Tibial artery (tissue), 4 donors: Measurements from ENCODE around the gene GUCD1.

Experiments used
- DNase-seq, 2 donors: peaks; one replicate each; pipeline ENCODE4 v3.0.0-alpha.2; 2019
- H3K27ac ChIP-seq, 2 donors: fragments of 200-600 bp; sonication (generic) in 1 of 2; 1 replicate in 1 of 2; 2 replicates in 1 of 2; pipeline ENCODE4 v1.5.1; 2018 to 2019; ENCODE audit warnings: mild to moderate bottlenecking in 1 of 2
- H3K27me3 ChIP-seq, 2 donors: fragments of 200-600 bp; sonication (generic) in 1 of 2; one replicate each; pipeline versions ENCODE4 v1.5.1 to v1.6.0; 2016 to 2019
- H3K36me3 ChIP-seq, 3 donors: fragments of 200-600 bp; sonication (generic) in 2 of 3; one replicate each; pipeline ENCODE4 v1.5.1; 2016 to 2019; ENCODE audit warnings: mild to moderate bottlenecking in 2 of 3
- H3K4me1 ChIP-seq, 4 donors: fragments of 200-600 bp; sonication (generic) in 2 of 4; 1 replicate in 3 of 4; 2 replicates in 1 of 4; pipeline ENCODE4 v1.5.1; 2016 to 2019
- H3K4me3 ChIP-seq, 2 donors: fragments of 200-600 bp; sonication (generic) in 1 of 2; 1 replicate in 1 of 2; 2 replicates in 1 of 2; pipeline ENCODE4 v1.5.1; 2018 to 2019; ENCODE audit warnings: mild to moderate bottlenecking in 2 of 2
- H3K9me3 ChIP-seq, 3 donors: fragments of 200-600 bp; sonication (generic) in 1 of 3; one replicate each; pipeline ENCODE4 v1.5.1; 2016 to 2019
- intact Hi-C: fragments of 100-400 bp; cut with DNase I; formaldehyde crosslinking; loops from one replicate; pipeline ENCODE4 v1.15.0; 2023; ENCODE audit warnings: low total_unique reads
- TF ChIP-seq, protein P1 (sequence below), 2 experiments: fragments of 200-600 bp in 1 of 2; fragments of 450-650 bp in 1 of 2; IDR thresholded peaks; one replicate each; pipeline ENCODE4 v1.5.1; 2017 to 2019; ENCODE audit warnings: antibody characterized with exemption in 2 of 2, mild to moderate bottlenecking in 1 of 2, moderate library complexity in 1 of 2

Gene GUCD1

DNA sequence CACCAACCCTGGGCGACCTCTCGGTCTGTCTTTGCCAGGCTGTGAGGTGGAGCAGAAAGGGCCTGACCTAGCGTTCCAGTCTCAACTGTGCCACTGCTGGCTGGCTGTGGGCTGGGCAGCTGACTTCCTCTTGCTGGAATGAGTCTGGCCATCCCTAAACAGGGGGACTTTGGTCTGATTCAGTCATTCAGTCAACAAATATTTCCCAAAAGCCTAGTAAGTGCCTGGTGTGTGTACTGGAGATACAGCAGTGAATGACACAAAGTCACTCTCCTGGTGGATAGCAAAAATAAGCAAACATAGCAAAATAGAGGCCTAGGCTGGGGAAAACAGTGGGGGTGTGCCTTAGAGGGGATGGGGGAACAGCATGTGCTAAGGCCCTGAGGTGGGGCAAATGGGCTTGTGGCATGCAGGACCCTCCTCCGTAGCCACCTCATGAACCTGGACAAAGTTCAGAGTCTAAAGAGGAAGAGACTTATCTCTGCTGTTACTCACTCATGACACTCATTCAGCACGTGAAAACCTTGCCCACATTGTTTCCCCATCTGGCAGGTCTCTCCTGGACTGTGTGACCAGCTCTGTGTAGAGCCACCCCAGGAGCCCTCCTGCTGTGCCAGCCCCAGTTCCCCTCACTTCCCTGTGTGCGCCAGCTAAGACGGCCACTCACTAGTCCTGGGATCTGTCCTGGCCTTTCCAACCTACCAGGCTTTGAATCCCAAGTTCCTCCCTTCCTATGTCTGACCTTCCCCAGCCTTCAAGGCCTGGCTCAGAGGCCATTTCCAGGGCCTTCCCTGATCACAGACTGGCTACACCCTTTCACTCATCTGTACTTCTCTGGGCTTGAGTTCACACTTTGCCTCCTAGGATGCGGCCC is 4.7 kb downstream of the GUCD1 start:
- Histone ChIP-seq H3K4me1 (peaks cover 0 to 28% (median 22%) of the 10 kb centered on the region in 4 donors), H3K36me3 (peaks cover 21 to 44% (median 26%) of the 10 kb centered on the region in 3 donors), H3K27ac (no peak overlapping the region), H3K9me3 (no peaks in the 10 kb centered on the region), H3K27me3 (no peaks in the 10 kb centered on the region), H3K4me3 (no peak overlapping the region)
- intact Hi-C loops: no loop called here
- TF ChIP-seq, protein P1, sequence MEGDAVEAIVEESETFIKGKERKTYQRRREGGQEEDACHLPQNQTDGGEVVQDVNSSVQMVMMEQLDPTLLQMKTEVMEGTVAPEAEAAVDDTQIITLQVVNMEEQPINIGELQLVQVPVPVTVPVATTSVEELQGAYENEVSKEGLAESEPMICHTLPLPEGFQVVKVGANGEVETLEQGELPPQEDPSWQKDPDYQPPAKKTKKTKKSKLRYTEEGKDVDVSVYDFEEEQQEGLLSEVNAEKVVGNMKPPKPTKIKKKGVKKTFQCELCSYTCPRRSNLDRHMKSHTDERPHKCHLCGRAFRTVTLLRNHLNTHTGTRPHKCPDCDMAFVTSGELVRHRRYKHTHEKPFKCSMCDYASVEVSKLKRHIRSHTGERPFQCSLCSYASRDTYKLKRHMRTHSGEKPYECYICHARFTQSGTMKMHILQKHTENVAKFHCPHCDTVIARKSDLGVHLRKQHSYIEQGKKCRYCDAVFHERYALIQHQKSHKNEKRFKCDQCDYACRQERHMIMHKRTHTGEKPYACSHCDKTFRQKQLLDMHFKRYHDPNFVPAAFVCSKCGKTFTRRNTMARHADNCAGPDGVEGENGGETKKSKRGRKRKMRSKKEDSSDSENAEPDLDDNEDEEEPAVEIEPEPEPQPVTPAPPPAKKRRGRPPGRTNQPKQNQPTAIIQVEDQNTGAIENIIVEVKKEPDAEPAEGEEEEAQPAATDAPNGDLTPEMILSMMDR (IDR thresholded peaks at IDR 0.05): no peak
- no peak for DNase-seq

- Histone ChIP-seq H3K36me3 (peaks cover 21 to 54% (median 35%) of the 10 kb centered on the region in 3 donors), H3K9me3 (no peaks in the 10 kb centered on the region), H3K4me1 (peaks cover 0 to 31% (median 24%) of the 10 kb centered on the region in 4 donors), H3K27me3 (no peaks in the 10 kb centered on the region), H3K27ac (no peak overlapping the region), H3K4me3 (no peak overlapping the region)
- no peak for DNase-seq
- intact Hi-C loops: no loop called here
- TF ChIP-seq, protein P1 (IDR thresholded peaks at IDR 0.05): no peak
Observed at GRCh38 chr22:24548812-24549211, 6.1 kb downstream of the GUCD1 start.

DNA sequence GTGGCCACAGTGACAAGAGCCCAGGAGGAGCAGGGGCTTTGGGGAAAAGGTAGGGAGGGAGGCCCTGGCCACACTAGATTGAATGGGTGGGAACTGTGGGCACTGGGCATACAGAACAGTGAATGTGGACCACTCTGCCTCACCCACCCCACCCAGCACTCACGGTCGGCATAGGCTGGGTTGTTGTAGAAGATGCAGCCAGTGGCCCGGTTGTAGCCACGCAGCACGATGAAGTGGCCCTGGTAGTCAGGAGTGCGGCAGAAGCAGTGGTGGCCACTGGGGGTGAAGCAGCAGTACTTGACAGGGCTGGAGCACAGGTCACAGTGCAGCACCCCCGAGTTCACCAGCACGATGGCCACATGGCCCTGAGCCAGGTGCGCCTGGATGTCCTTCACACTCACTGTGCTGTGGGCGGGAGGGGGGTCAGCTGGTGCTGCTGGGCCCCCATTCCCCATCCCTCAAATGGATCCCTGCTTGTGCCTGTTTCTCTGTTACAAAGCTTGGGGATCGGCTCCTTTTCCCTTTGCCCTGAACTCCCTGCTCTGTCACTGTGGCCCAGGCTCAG is 11.2 kb downstream of the GUCD1 start:
- intact Hi-C loops: no loop called here
- TF ChIP-seq, protein P1 (IDR thresholded peaks at IDR 0.05): no peak
- Histone ChIP-seq H3K36me3 (peaks cover 50 to 88% (median 73%) of the 10 kb centered on the region in 3 donors), H3K9me3 (no peaks in the 10 kb centered on the region), H3K4me3 (no peak overlapping the region), H3K27ac (peak overlapping the region in 1 of 2 donors; percentile 47), H3K4me1 (peaks cover 0 to 30% (median 12%) of the 10 kb centered on the region in 4 donors), H3K27me3 (no peaks in the 10 kb centered on the region)
- no peak for DNase-seq

DNA sequence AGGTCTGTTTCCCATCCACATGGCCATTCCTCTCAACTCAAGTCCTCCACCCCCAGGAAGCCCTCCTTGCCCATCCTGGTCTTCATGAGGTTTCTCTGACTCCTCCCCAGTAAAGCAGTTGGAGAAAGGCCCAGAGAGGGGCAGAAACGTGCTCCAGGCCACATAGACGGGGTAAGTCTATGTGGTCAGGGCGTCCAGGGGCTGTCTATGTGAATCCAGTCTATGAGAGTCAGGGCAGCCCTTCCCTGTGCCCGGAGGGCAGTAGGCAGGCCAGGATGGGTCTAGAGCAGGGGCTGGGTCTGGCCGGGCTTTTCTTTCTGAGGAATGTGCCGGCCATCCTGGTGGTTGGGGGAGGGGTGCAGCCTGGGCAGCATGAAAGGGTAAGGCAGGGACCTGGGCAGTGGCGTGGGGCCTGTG is 11.7 kb downstream of the GUCD1 start:
- TF ChIP-seq, protein P1 (IDR thresholded peaks at IDR 0.05): no peak
- intact Hi-C loops: no loop called here
- Histone ChIP-seq H3K36me3 (peaks cover 50 to 83% (median 67%) of the 10 kb centered on the region in 3 donors), H3K4me1 (peaks cover 0 to 30% (median 12%) of the 10 kb centered on the region in 4 donors), H3K27ac (no peak overlapping the region), H3K9me3 (no peaks in the 10 kb centered on the region), H3K27me3 (no peaks in the 10 kb centered on the region), H3K4me3 (no peak overlapping the region)
- no peak for DNase-seq

DNA sequence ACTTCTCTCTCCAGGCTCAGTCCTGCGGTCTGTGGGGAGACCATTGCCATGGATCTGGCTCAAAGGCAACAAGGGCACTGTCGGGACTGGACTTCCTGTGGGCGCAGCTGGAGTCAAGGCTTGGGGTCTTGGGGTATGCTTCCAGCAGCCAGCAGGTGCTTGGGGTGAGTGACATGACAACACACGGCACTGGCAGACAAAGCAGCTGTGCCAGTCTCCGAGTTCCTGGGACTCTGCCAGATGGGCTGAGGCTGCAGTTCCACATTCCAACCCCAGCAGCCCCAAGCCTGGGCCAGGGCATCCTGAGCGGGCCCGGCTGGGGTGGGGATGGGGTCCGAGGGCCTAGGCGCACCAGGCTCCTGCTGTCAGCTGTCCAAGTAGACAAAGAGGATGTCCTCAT is 12.3 kb downstream of the GUCD1 start:
- Histone ChIP-seq H3K4me1 (peaks cover 0 to 30% (median 12%) of the 10 kb centered on the region in 4 donors), H3K27me3 (no peaks in the 10 kb centered on the region), H3K9me3 (no peaks in the 10 kb centered on the region), H3K36me3 (peaks cover 45 to 78% (median 62%) of the 10 kb centered on the region in 3 donors), H3K4me3 (no peak overlapping the region), H3K27ac (no peak overlapping the region)
- intact Hi-C loops: no loop called here
- no peak for DNase-seq
- TF ChIP-seq, protein P1 (IDR thresholded peaks at IDR 0.05): no peak
